HepG2 (cell line): ENCODE results near the gene FAM83C. TPM values are rescaled to one million over a fixed set of nuclear protein-coding genes. Genes with fewer than 3 reads are reported as not detected.

Experiments used
- AGO2 ChIP-seq: fragments of 200-400 bp; formaldehyde crosslinking; optimal IDR thresholded peaks from 2 replicates; pipeline ENCODE3; 2017; ENCODE audit warnings: mild to moderate bottlenecking, low read depth, low read length, moderate library complexity
- AHR ChIP-seq: IDR thresholded peaks from 2 replicates; pipeline ENCODE4 v1.6.1; 2018; ENCODE audit warnings: missing genetic modification reagents, missing compliant biosample characterization
- ASH2L ChIP-seq: fragments of 300-600, 200-600 bp; sonication (generic); IDR thresholded peaks from 2 replicates; pipeline ENCODE4 v1.7.0; 2017; ENCODE audit warnings: low read depth, mild to moderate bottlenecking, moderate library complexity, mixed read lengths, low read length; ENCODE audit not compliant: insufficient read length
- ATF7-NPFF ChIP-seq: sonication (generic); formaldehyde crosslinking; IDR thresholded peaks from 2 replicates; pipeline ENCODE4 v1.8.1; 2023; ENCODE audit warnings: mild to moderate bottlenecking, low read depth, missing genetic modification reagents, moderate library complexity
- FOXJ3 ChIP-seq: sonication (generic); formaldehyde crosslinking; IDR thresholded peaks from 2 replicates; pipeline ENCODE4 v1.4.0; 2020; ENCODE audit warnings: missing genetic modification reagents, mild to moderate bottlenecking, borderline replicate concordance
- KDM5B ChIP-seq: sonication (generic); formaldehyde crosslinking; IDR thresholded peaks from 2 replicates; pipeline ENCODE4 v1.4.0; 2020; ENCODE audit warnings: missing genetic modification reagents, mild to moderate bottlenecking, borderline replicate concordance
- NRL ChIP-seq: sonication (generic); formaldehyde crosslinking; IDR thresholded peaks from 2 replicates; pipeline ENCODE4 v1.5.0; 2020; ENCODE audit warnings: missing genetic modification reagents, mild to moderate bottlenecking, moderate library complexity, borderline replicate concordance
- PTBP1 ChIP-seq: fragments of 200-400 bp; formaldehyde crosslinking; IDR thresholded peaks from 2 replicates; pipeline ENCODE4 v1.6.1; 2018; ENCODE audit warnings: low read length, low read depth; ENCODE audit not compliant: poor library complexity, severe bottlenecking
- SP4 ChIP-seq: sonication (generic); formaldehyde crosslinking; IDR thresholded peaks from 2 replicates; pipeline ENCODE4 v1.8.1; 2023; ENCODE audit warnings: mild to moderate bottlenecking, missing genetic modification reagents
- SRSF4 ChIP-seq: fragments of 200-400 bp; formaldehyde crosslinking; IDR thresholded peaks from one replicate; pipeline ENCODE4 v1.6.1; 2018; ENCODE audit warnings: mild to moderate bottlenecking, low read depth, low read length, moderate library complexity; ENCODE audit not compliant: poor library complexity, severe bottlenecking
- TCF7 ChIP-seq: sonication (generic); IDR thresholded peaks from 2 replicates; pipeline ENCODE4 v1.6.1; 2016; ENCODE audit warnings: antibody characterized with exemption, low read depth
- ZHX1 ChIP-seq: sonication (generic); formaldehyde crosslinking; IDR thresholded peaks from 2 replicates; pipeline ENCODE4 v1.8.1; 2022; ENCODE audit warnings: low read depth, mild to moderate bottlenecking, missing genetic modification reagents
- ZNF224 ChIP-seq: sonication (generic); formaldehyde crosslinking; IDR thresholded peaks from 2 replicates; pipeline ENCODE4 v1.5.0; 2020; ENCODE audit warnings: mild to moderate bottlenecking, missing genetic modification reagents
- ZNF430 ChIP-seq: sonication (generic); formaldehyde crosslinking; IDR thresholded peaks from 2 replicates; pipeline ENCODE4 v1.9.0; 2021; ENCODE audit warnings: mild to moderate bottlenecking, missing genetic modification reagents
- ZNF747 ChIP-seq: sonication (generic); formaldehyde crosslinking; IDR thresholded peaks from 2 replicates; pipeline ENCODE4 v1.8.1; 2023; ENCODE audit warnings: missing genetic modification reagents, mild to moderate bottlenecking, borderline replicate concordance
- polyA plus RNA-seq, 8 experiments: library from polyadenylated mRNA; depleted of rRNA in 3 of 8; stranded (reverse) in 7 of 8; unstranded in 1 of 8; fragments of >200 nt; fragmentation: Illumina TruSeq in 4 of 8; extraction: Trizol in 4 of 8; gene quantifications; 2 replicates each; pipeline versions ENCODE4 v1.2.1 to v1.2.3, GENCODE V29; 2011 to 2016; ENCODE audit warnings: low read depth in 4 of 8, missing spikeins in 1 of 8, mixed read lengths in 1 of 8; ENCODE audit not compliant: insufficient read depth in 1 of 8
- total RNA-seq, 5 experiments: library from RNA; depleted of rRNA; stranded (reverse); fragments of >200 nt; fragmentation: Illumina TruSeq; extraction: Trizol; gene quantifications; 2 replicates each; pipeline ENCODE4 v1.2.3, GENCODE V29; 2016; ENCODE audit warnings: low read depth in 1 of 5
- TF ChIP-seq, protein P1 (sequence below): IDR thresholded peaks from 2 replicates; pipeline ENCODE4 v1.6.1; 2016; ENCODE audit warnings: mild to moderate bottlenecking
- TF ChIP-seq, protein P2 (sequence below): sonication (generic); formaldehyde crosslinking; IDR thresholded peaks from 2 replicates; pipeline ENCODE4 v1.8.0; 2023; ENCODE audit warnings: mild to moderate bottlenecking, missing genetic modification reagents
- TF ChIP-seq, protein P3 (sequence below): IDR thresholded peaks from 2 replicates; pipeline ENCODE4 v1.6.1; 2016; ENCODE audit warnings: missing compliant biosample characterization, missing genetic modification reagents, borderline replicate concordance
- TF ChIP-seq, protein P4 (sequence below): sonication (generic); formaldehyde crosslinking; IDR thresholded peaks from 2 replicates; pipeline ENCODE4 v1.4.0; 2020; ENCODE audit warnings: mild to moderate bottlenecking, missing genetic modification reagents

The FAM83C gene
- total and polyA plus RNA-seq, 2 of the 13 experiments (the other 11 are each of a cell fraction or from before 2014, with no cell fraction given), result 0.04 TPM; not detected in 1

- no peak for TF ChIP-seq SP4
- no peak for TF ChIP-seq SRSF4
- TF ChIP-seq, protein P1, sequence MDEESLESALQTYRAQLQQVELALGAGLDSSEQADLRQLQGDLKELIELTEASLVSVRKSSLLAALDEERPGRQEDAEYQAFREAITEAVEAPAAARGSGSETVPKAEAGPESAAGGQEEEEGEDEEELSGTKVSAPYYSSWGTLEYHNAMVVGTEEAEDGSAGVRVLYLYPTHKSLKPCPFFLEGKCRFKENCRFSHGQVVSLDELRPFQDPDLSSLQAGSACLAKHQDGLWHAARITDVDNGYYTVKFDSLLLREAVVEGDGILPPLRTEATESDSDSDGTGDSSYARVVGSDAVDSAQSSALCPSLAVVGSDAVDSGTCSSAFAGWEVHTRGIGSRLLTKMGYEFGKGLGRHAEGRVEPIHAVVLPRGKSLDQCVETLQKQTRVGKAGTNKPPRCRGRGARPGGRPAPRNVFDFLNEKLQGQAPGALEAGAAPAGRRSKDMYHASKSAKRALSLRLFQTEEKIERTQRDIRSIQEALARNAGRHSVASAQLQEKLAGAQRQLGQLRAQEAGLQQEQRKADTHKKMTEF (CRISPR knock-in tag), result peak; percentile 87
- no peak for TF ChIP-seq ZNF430 (CRISPR knock-in tag)
- no peak for TF ChIP-seq NRL (CRISPR knock-in tag)
- TF ChIP-seq ASH2L, result no peak
- no peak for TF ChIP-seq KDM5B (CRISPR knock-in tag)
- TF ChIP-seq, protein P2, sequence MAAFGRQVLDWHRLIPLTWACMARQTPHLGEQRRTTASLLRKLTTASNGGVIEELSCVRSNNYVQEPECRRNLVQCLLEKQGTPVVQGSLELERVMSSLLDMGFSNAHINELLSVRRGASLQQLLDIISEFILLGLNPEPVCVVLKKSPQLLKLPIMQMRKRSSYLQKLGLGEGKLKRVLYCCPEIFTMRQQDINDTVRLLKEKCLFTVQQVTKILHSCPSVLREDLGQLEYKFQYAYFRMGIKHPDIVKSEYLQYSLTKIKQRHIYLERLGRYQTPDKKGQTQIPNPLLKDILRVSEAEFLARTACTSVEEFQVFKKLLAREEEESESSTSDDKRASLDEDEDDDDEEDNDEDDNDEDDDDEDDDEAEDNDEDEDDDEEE (CRISPR knock-in tag), result no peak
- peak; percentile 27; the same call in 1 of the 2 replicates for TF ChIP-seq TCF7
- TF ChIP-seq AHR, result no peak; the same call in 1 of the 2 replicates
- no peak for TF ChIP-seq PTBP1
- no peak for TF ChIP-seq ZNF747 (CRISPR knock-in tag)
- no peak; the same call in 1 of the 2 replicates for TF ChIP-seq ZHX1 (CRISPR knock-in tag)
- TF ChIP-seq ZNF224 (CRISPR knock-in tag), result no peak
- TF ChIP-seq, protein P3, sequence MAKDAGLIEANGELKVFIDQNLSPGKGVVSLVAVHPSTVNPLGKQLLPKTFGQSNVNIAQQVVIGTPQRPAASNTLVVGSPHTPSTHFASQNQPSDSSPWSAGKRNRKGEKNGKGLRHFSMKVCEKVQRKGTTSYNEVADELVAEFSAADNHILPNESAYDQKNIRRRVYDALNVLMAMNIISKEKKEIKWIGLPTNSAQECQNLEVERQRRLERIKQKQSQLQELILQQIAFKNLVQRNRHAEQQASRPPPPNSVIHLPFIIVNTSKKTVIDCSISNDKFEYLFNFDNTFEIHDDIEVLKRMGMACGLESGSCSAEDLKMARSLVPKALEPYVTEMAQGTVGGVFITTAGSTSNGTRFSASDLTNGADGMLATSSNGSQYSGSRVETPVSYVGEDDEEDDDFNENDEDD (CRISPR knock-in tag), result peak; percentile 75
- TF ChIP-seq, protein P4, sequence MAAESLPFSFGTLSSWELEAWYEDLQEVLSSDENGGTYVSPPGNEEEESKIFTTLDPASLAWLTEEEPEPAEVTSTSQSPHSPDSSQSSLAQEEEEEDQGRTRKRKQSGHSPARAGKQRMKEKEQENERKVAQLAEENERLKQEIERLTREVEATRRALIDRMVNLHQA (CRISPR knock-in tag), result no peak
- no peak for TF ChIP-seq AGO2
- TF ChIP-seq FOXJ3, result no peak
- TF ChIP-seq ATF7-NPFF (CRISPR knock-in tag), result no peak
Measured at GRCh38 chr20:35305682-35306556, 13.7 kb upstream of the FAM83C start (continued).
